PC-9 (cell line): ENCODE data around the gene FOXA2. TPM values are rescaled to one million over a fixed set of nuclear protein-coding genes. Genes with fewer than 3 reads are reported as not detected.

Experiments used
- BruUV-seq: library from RNA; stranded (reverse); fragments of 400-500 nt; replicated peaks from 2 replicates; lab custom pipeline; 2021; lab: Mats Ljungman, UMichigan
- CTCF ChIA-PET: fragments of 300-600 bp; sonication (Branson Sonifier 250); formaldehyde crosslinking; loops from one replicate; lab custom pipeline; 2022; ENCODE audit warnings: antibody characterized with exemption; lab: Charles Lee
- POLR2A ChIA-PET: fragments of 300-600 bp; sonication (Branson Sonifier 250); formaldehyde crosslinking; loops from one replicate; lab custom pipeline; 2022; ENCODE audit warnings: antibody characterized with exemption; ENCODE audit not compliant: unreplicated experiment; lab: Charles Lee
- DNase-seq, 2 experiments: peaks; one replicate each; pipeline versions ENCODE4 v3.0.0 to v3.0.0-alpha.2; 2015 to 2022; ENCODE audit warnings: mixed read lengths in 1 of 2
- H2AFZ ChIP-seq: fragments of 200-600 bp; sonication (generic); 2 replicates; pipeline ENCODE4 v1.8.1; 2017; ENCODE audit warnings: antibody characterized with exemption
- H3F3A ChIP-seq: fragments of 200-600 bp; sonication (generic); 2 replicates; pipeline ENCODE4 v1.8.1; 2017; ENCODE audit warnings: antibody characterized with exemption, mild to moderate bottlenecking, low read depth; ENCODE audit not compliant: insufficient read depth
- H3K27ac ChIP-seq: fragments of 200-600 bp; sonication (generic); 2 replicates; pipeline ENCODE4 v1.6.1; 2016; ENCODE audit warnings: mixed run types
- H3K27me3 ChIP-seq: fragments of 200-600 bp; sonication (generic); 2 replicates; pipeline ENCODE4 v1.6.1; 2016; ENCODE audit warnings: low read depth, mixed run types; ENCODE audit not compliant: insufficient read depth
- H3K36me3 ChIP-seq: fragments of 200-600 bp; sonication (generic); 2 replicates; pipeline ENCODE4 v1.6.1; 2016; ENCODE audit warnings: low read depth, mixed run types
- H3K4me1 ChIP-seq: fragments of 200-600 bp; sonication (generic); replicated peaks from 2 replicates; pipeline ENCODE4 v1.6.1; 2016; ENCODE audit warnings: mixed run types; ENCODE audit not compliant: insufficient read depth
- H3K4me2 ChIP-seq: fragments of 200-600 bp; sonication (generic); 2 replicates; pipeline ENCODE4 v1.6.1; 2017; ENCODE audit warnings: mixed run types
- H3K4me3 ChIP-seq: fragments of 200-600 bp; sonication (generic); 2 replicates; pipeline ENCODE4 v1.6.1; 2016; ENCODE audit warnings: mixed run types
- H3K79me2 ChIP-seq: fragments of 200-600 bp; sonication (generic); 2 replicates; pipeline ENCODE4 v1.6.1; 2017; ENCODE audit warnings: low read depth, mixed run types
- H3K9me2 ChIP-seq: fragments of 200-600 bp; sonication (generic); 2 replicates; pipeline ENCODE4 v1.8.1; 2017; ENCODE audit warnings: mild to moderate bottlenecking; ENCODE audit not compliant: insufficient read depth
- H3K9me3 ChIP-seq: fragments of 200-600 bp; sonication (generic); 2 replicates; pipeline ENCODE4 v1.8.1; 2016; ENCODE audit warnings: low read depth; ENCODE audit not compliant: insufficient read depth
- H4K20me1 ChIP-seq: fragments of 200-600 bp; sonication (generic); 2 replicates; pipeline ENCODE4 v1.8.1; 2017; ENCODE audit not compliant: insufficient read depth
- CTCF ChIP-seq: fragments of 200-600 bp; sonication (generic); conservative IDR thresholded peaks from 2 replicates; pipeline ENCODE4 v1.6.1; 2017; ENCODE audit warnings: mixed run types, antibody characterized with exemption, mild to moderate bottlenecking, moderate library complexity
- EZH2 ChIP-seq: fragments of 200-600 bp; sonication (generic); IDR thresholded peaks from 2 replicates; pipeline ENCODE4 v1.8.0; 2017; ENCODE audit warnings: antibody characterized with exemption, low read depth
- intact Hi-C: fragments of 100-400 bp; cut with micrococcal nuclease; formaldehyde crosslinking; loops from one replicate; pipeline ENCODE4 v1.10.0; 2022; ENCODE audit not compliant: unreplicated experiment
- total RNA-seq: library from RNA; stranded (reverse); gene quantifications from 2 replicates; pipeline ENCODE4 v1.2.3, GENCODE V29; 2021

The FOXA2 gene
- total RNA-seq, 1 experiment from 2014 or later, result not detected

DNA sequence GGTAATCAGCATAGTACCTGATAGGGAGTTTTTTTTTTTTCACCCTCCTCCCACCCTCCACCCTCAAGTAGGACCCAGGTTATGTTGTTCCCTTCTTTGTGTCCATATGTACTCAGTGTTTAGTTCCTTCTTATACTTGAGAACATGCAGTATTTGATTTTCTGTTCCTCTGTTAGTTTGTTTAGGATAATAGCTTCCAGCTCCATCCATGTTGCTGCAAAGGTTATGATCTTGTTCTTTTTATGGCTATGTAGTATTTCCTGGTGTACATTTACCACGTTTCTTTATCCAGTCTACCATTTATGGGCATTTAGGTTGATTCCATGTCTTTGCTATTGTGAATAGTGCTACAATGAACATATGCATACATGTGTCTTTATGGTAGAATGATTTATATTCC, 41.9 kb downstream of the FOXA2 start:
- ChIA-PET POLR2A (no interaction called here), CTCF (no interaction called here)
- no peaks in the 10 kb centered on the region for H3K9me2 ChIP-seq
- no peaks in the 10 kb centered on the region for H4K20me1 ChIP-seq
- intact Hi-C loops, result no loop called here
- H2AFZ ChIP-seq, result no peak overlapping the region
- no peaks in the 10 kb centered on the region for H3K4me1 ChIP-seq
- H3K36me3 ChIP-seq, result no peaks in the 10 kb centered on the region
- no peak overlapping the region for H3K4me2 ChIP-seq
- no peak for DNase-seq
- BruUV-seq, result no TSS peak
- peaks cover 9% of the 10 kb centered on the region; the same call in 1 of the 2 replicates for H3K27me3 ChIP-seq
- no peaks in the 10 kb centered on the region for H3K9me3 ChIP-seq
- no peak overlapping the region for H3K4me3 ChIP-seq
- H3F3A ChIP-seq, result no peaks in the 10 kb centered on the region
- TF ChIP-seq EZH2 (no peak), CTCF (no peak)
- H3K79me2 ChIP-seq, result no peaks in the 10 kb centered on the region
- H3K27ac ChIP-seq, result no peak overlapping the region

DNA sequence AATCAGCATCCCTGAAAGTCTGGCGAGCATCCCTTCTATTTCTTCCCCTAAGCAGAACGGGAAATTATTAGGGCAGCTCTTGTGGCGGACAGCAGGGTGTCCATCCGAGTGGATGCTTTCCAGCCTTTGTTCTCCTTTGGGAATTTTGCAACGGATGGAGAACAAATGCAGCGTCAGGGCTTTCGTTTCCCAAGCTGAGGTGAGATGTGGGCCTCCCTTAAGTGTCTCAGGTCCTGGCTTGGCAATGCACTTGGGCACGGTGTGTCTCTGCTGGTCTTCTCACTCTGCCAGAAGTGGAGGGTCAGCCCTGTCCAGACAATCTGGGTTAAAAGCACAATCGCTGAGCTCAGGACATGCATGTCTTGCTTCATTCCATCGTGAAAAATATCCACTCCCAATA, 43.5 kb downstream of the FOXA2 start:
- Histone ChIP-seq H3K27ac (no peak overlapping the region), H3K9me3 (no peaks in the 10 kb centered on the region), H3K27me3 (peaks cover 9% of the 10 kb centered on the region; the same call in 1 of the 2 replicates), H3K79me2 (no peaks in the 10 kb centered on the region), H4K20me1 (no peaks in the 10 kb centered on the region), H3F3A (no peaks in the 10 kb centered on the region), H2AFZ (no peak overlapping the region), H3K4me3 (no peak overlapping the region), H3K4me2 (no peak overlapping the region), H3K36me3 (no peaks in the 10 kb centered on the region), H3K9me2 (no peaks in the 10 kb centered on the region), H3K4me1 (no peaks in the 10 kb centered on the region)
- TF ChIP-seq EZH2, result no peak
- TF ChIP-seq CTCF, result no peak
- CTCF ChIA-PET, result no interaction called here
- intact Hi-C loops, result no loop called here
- POLR2A ChIA-PET, result no interaction called here
- BruUV-seq, result no TSS peak
- no peak for DNase-seq

GRCh38 chr20:22536956-22537756, 47.2 kb downstream of the FOXA2 start:
- H3K27ac ChIP-seq, result no peak overlapping the region
- H3F3A ChIP-seq, result no peaks in the 10 kb centered on the region
- no peaks in the 10 kb centered on the region for H4K20me1 ChIP-seq
- H3K9me3 ChIP-seq, result no peaks in the 10 kb centered on the region
- no peak overlapping the region for H3K4me2 ChIP-seq
- H3K9me2 ChIP-seq, result no peaks in the 10 kb centered on the region
- H3K79me2 ChIP-seq, result no peaks in the 10 kb centered on the region
- no peaks in the 10 kb centered on the region for H3K4me1 ChIP-seq
- intact Hi-C loops, result no loop called here
- TF ChIP-seq EZH2 (no peak), CTCF (no peak)
- peaks cover 9% of the 10 kb centered on the region; the same call in 1 of the 2 replicates for H3K27me3 ChIP-seq
- no peak overlapping the region for H3K4me3 ChIP-seq
- ChIA-PET CTCF (no interaction called here), POLR2A (no interaction called here)
- H3K36me3 ChIP-seq, result no peaks in the 10 kb centered on the region
- no peak overlapping the region for H2AFZ ChIP-seq
- no peak for DNase-seq
- no TSS peak for BruUV-seq
